T-helper 2 cell treated with Interferon-gamma antibody and Interleukin-4, amounts not matched to agents 100 ng/mL and 5 ng/mL, for 36 hours (primary cell): ENCODE data around the gene BCAS1. TPM values are rescaled to one million over a fixed set of nuclear protein-coding genes. Genes with fewer than 3 reads are reported as not detected.

Experiments used
- intact Hi-C: fragments of 100-400 bp; cut with micrococcal nuclease; formaldehyde crosslinking; loops from one replicate; pipeline ENCODE4 v1.15.1; 2023
- total RNA-seq: library from RNA; stranded (reverse); gene quantifications from 2 replicates; pipeline ENCODE4 v1.2.3, GENCODE V29; 2022

The BCAS1 gene
- total RNA-seq, 1 donor from 2014 or later = not detected

GRCh38 chr20:53896041-53896440 is 174.4 kb downstream of the BCAS1 start:
- intact Hi-C loops = no loop called here

GRCh38 chr20:53895385-53895755 is 175.0 kb downstream of the BCAS1 start:
- intact Hi-C loops = no loop called here

GRCh38 chr20:53894707-53895384 is 175.5 kb downstream of the BCAS1 start:
- intact Hi-C loops = no loop called here

Other genes starting within 250 kb of the BCAS1 start
- gene CYP24A1, start 103.4 kb upstream of the BCAS1 start, total RNA-seq = not detected in 2 replicates
- 29.2 and 30.4 TPM in 2 replicates for gene PFDN4, start 137.5 kb upstream of the BCAS1 start, total RNA-seq